Testis (tissue), 3 donors: ENCODE data around the gene MAD2L1BP. TPM values are rescaled to one million over a fixed set of nuclear protein-coding genes. Genes with fewer than 3 reads are reported as not detected.

Source experiments
- DNase-seq: peaks from one replicate; pipeline ENCODE4 v3.0.0-alpha.2; 2019
- H3K27ac ChIP-seq, 2 donors: fragments of 200-600 bp; sonication (generic); one replicate each; pipeline ENCODE4 v1.5.1; 2019
- H3K27me3 ChIP-seq: fragments of 200-600 bp; sonication (generic); one replicate; pipeline ENCODE4 v1.5.1; 2019
- H3K36me3 ChIP-seq: fragments of 200-600 bp; sonication (generic); one replicate; pipeline ENCODE4 v1.5.1; 2017; ENCODE audit warnings: low read depth; ENCODE audit errors: missing control alignments
- H3K4me1 ChIP-seq: fragments of 200-600 bp; sonication (generic); one replicate; pipeline ENCODE4 v1.5.1; 2019
- H3K4me3 ChIP-seq, 2 donors: fragments of 200-600 bp; sonication (generic); one replicate each; pipeline ENCODE4 v1.5.1; 2017 to 2019
- H3K9me3 ChIP-seq: fragments of 200-600 bp; sonication (generic); one replicate; pipeline ENCODE4 v1.5.1; 2017
- POLR2A ChIP-seq: fragments of 450-650 bp; IDR thresholded peaks from one replicate; pipeline ENCODE4 v1.6.1; 2017; ENCODE audit warnings: antibody characterized with exemption, mild to moderate bottlenecking, moderate library complexity
- WGBS, 2 donors: methylation state at CpG; one replicate each; pipeline ENCODE4 v1.1.5; 2018; 5-methylcytosine and 5-hydroxymethylcytosine counted together
- intact Hi-C: fragments of 100-400 bp; cut with DNase I; formaldehyde crosslinking; loops from one replicate; pipeline ENCODE4 v1.15.1; 2023; ENCODE audit warnings: low total_unique reads
- polyA plus RNA-seq: library from polyadenylated mRNA; stranded (reverse); fragments of 350-450 nt; fragmentation: Illumina TruSeq; extraction: RNeasy Lipid Tissue Mini Kit (QIAGEN cat#74804); gene quantifications from one replicate; pipeline ENCODE4 v1.2.3, GENCODE V29; 2014; ENCODE audit warnings: low read depth, low replicate concordance; ENCODE audit not compliant: insufficient read depth
- total RNA-seq, 2 donors: library from RNA; depleted of rRNA; stranded (reverse); fragments of >200 nt; gene quantifications; one replicate each; pipeline ENCODE4 v1.2.3, GENCODE V29; 2016
- TF ChIP-seq, protein P1 (sequence below), 3 experiments: fragments of 450-650 bp in 2 of 3; fragments of 200-600 bp in 1 of 3; sonication (generic) in 1 of 3; IDR thresholded peaks; one replicate each; pipeline ENCODE4 v1.5.1; 2016 to 2019; ENCODE audit warnings: antibody characterized with exemption in 3 of 3, mild to moderate bottlenecking in 2 of 3, moderate library complexity in 1 of 3

The MAD2L1BP gene
- total and polyA plus RNA-seq, 3 donors from 2014 or later = 38.3 to 42.4 (median 40.5) TPM

DNA sequence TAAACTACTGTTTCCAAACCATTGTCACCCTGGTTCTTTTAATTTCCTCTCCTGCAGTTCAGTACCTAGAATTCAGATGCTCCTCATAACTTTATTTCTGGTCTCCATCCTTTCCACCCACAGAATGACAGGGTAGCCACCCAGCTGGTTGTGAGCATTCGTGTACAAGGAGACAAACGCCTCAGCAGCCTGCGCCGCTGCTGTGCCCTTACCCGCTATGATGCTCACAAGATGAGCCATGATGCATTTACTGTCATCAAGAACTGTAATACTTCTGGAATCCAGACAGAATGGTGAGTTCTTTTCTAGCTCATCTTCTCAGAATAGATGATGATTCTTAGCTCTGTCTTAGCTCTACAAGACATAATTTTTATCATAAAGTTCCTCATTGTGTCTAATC, 25.2 kb upstream of the MAD2L1BP start:
- H3K36me3 ChIP-seq = no peaks in the 10 kb centered on the region
- WGBS, 2 donors = 94% methylated on average over 5 of the region's 5 CpGs

DNA sequence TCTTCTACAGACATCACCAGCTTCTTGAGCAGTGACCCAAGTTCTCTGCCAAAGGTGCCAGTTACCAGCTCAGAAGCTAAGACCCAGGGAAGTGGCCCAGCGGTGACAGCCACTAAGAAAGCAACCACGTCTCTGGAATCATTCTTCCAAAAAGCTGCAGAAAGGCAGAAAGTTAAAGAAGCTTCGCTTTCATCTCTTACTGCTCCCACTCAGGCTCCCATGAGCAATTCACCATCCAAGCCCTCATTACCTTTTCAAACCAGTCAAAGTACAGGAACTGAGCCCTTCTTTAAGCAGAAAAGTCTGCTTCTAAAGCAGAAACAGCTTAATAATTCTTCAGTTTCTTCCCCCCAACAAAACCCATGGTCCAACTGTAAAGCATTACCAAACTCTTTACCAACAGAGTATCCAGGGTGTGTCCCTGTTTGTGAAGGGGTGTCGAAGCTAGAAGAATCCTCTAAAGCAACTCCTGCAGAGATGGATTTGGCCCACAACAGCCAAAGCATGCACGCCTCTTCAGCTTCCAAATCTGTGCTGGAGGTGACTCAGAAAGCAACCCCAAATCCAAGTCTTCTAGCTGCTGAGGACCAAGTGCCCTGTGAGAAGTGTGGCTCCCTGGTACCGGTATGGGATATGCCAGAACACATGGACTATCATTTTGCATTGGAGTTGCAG, 21.8 kb upstream of the MAD2L1BP start:
- TF ChIP-seq POLR2A = no peak
- TF ChIP-seq, protein P1, sequence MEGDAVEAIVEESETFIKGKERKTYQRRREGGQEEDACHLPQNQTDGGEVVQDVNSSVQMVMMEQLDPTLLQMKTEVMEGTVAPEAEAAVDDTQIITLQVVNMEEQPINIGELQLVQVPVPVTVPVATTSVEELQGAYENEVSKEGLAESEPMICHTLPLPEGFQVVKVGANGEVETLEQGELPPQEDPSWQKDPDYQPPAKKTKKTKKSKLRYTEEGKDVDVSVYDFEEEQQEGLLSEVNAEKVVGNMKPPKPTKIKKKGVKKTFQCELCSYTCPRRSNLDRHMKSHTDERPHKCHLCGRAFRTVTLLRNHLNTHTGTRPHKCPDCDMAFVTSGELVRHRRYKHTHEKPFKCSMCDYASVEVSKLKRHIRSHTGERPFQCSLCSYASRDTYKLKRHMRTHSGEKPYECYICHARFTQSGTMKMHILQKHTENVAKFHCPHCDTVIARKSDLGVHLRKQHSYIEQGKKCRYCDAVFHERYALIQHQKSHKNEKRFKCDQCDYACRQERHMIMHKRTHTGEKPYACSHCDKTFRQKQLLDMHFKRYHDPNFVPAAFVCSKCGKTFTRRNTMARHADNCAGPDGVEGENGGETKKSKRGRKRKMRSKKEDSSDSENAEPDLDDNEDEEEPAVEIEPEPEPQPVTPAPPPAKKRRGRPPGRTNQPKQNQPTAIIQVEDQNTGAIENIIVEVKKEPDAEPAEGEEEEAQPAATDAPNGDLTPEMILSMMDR (IDR thresholded peaks at IDR 0.05) = no peak
- WGBS, 2 donors = 86 to 93% methylated on average over 6 of the region's 6 CpGs
- intact Hi-C loops = loop anchor here (5.0 kb wide), 1 partner anchor 213 kb away; no protein-coding TSS in a partner anchor

More for the DNA sequence above, 25.2 kb upstream of the MAD2L1BP start:
- Histone ChIP-seq H3K4me1 (no peaks in the 10 kb centered on the region), H3K27ac (no peak overlapping the region), H3K27me3 (no peaks in the 10 kb centered on the region), H3K9me3 (no peaks in the 10 kb centered on the region), H3K4me3 (no peak overlapping the region)
- DNase-seq = no peak
- no peak for TF ChIP-seq POLR2A
- TF ChIP-seq, protein P1 (IDR thresholded peaks at IDR 0.05) = no peak
- intact Hi-C loops = loop anchor here (5.0 kb wide), 1 partner anchor 217 kb away; no protein-coding TSS in a partner anchor

DNA sequence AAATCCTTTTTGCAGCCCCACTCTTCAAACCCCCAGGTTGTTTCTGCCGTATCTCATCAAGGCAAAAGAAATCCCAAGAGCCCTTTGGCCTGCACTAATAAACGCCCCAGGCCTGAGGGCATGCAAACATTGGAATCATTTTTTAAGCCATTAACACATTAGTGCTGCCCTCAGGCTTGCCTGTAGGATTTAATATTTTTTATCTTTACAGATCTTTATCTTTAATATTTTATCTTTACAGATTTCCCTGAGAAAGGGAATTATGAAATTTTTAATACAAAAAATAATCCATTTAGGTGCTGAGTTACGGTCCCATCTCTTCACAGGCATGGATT, 21.3 kb upstream of the MAD2L1BP start:
- no peak for DNase-seq
- Histone ChIP-seq H3K27me3 (no peaks in the 10 kb centered on the region), H3K4me3 (no peak overlapping the region), H3K9me3 (no peaks in the 10 kb centered on the region), H3K27ac (no peak overlapping the region), H3K4me1 (no peaks in the 10 kb centered on the region), H3K36me3 (no peaks in the 10 kb centered on the region)
- intact Hi-C loops = loop anchor here (5.0 kb wide), 1 partner anchor 213 kb away; no protein-coding TSS in a partner anchor
- WGBS, 2 donors = 57 to 72% methylated on average over 3 of the region's 3 CpGs
- TF ChIP-seq, protein P1 (IDR thresholded peaks at IDR 0.05) = no peak
- no peak for TF ChIP-seq POLR2A

More for the DNA sequence above, 21.8 kb upstream of the MAD2L1BP start:
- no peak for DNase-seq
- Histone ChIP-seq H3K27ac (no peak overlapping the region), H3K4me3 (no peak overlapping the region), H3K9me3 (no peaks in the 10 kb centered on the region), H3K36me3 (no peaks in the 10 kb centered on the region), H3K4me1 (no peaks in the 10 kb centered on the region), H3K27me3 (no peaks in the 10 kb centered on the region)

DNA sequence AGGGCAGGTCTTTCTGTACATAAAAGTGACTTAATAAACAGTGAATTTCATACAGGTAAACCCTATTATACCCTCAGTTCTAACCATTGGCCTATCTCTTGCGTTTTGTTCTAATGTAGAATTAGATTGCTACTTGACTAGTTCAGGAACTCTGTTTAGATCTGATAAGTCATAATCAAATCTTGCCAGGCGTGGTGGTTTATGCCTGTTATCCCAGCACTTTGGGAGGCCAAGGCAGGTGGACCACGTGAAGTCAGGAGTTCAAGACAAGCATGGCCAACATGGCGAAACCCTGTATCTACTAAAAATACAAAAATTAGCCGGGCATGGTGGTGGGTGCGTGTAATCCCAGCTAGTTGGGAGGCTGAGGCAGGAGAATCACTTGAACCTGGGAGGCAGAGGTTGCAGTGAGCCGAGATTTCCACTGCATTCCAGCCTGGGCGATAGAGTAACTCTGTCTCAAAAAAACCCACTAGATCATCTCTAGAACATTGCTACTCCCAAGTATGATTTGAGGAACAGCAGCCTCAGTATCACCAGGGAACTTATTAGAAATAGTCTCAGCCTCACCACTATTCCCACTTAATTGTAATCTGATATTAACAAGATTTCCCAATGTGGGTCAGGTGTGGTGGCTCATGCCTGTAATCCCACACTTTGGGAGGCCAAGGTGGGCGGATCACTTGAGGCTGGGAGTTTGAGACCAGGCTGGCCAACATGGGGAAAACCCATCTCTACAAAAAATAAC, 18.7 kb upstream of the MAD2L1BP start:
- intact Hi-C loops = no loop called here
- WGBS, 2 donors = 88 to 90% methylated on average over 9 of the region's 9 CpGs
- TF ChIP-seq, protein P1 (IDR thresholded peaks at IDR 0.05) = no peak
- no peak for TF ChIP-seq POLR2A
- Histone ChIP-seq H3K36me3 (no peaks in the 10 kb centered on the region), H3K4me1 (no peaks in the 10 kb centered on the region), H3K9me3 (no peaks in the 10 kb centered on the region), H3K4me3 (no peak overlapping the region), H3K27me3 (no peaks in the 10 kb centered on the region), H3K27ac (no peak overlapping the region)
- DNase-seq = no peak
